ENCODE results near the gene CDY2A.
"Not testable (repeated sequence)": the region's sequence is repeated elsewhere in the genome, so short reads cannot be mapped to it uniquely, and the experiment has no call there.

GRCh38 chrY:18025487-18025886, at the start of gene CDY2A:
- not testable (repeated sequence) for TF ChIP-seq CTCF, EP300, POLR2A (IDR thresholded peaks at IDR 0.05)
